Endothelial cell of umbilical vein (primary cell): ENCODE results near the gene RIPPLY1.

Source experiments
- JUN ChIP-seq: IDR thresholded peaks from 2 replicates; pipeline ENCODE4 v1.6.1; 2011; ENCODE audit warnings: borderline replicate concordance, low read depth; ENCODE audit not compliant: insufficient read length, insufficient read depth
- POLR2A ChIP-seq: IDR thresholded peaks from 2 replicates; pipeline ENCODE4 v1.6.1; 2012; ENCODE audit warnings: low read depth, mild to moderate bottlenecking, control low read depth, low read length
- POLR2AphosphoS5 ChIP-seq: IDR thresholded peaks from 2 replicates; pipeline ENCODE4 v1.6.1; 2012; ENCODE audit warnings: low read depth, mild to moderate bottlenecking, control low read depth, low read length, moderate library complexity; ENCODE audit not compliant: insufficient read depth
- TF ChIP-seq, protein P1 (sequence below), 2 donors: IDR thresholded peaks; 1 replicate in 1 of 2; 2 replicates in 1 of 2; pipeline ENCODE4 v1.5.1; 2011; ENCODE audit warnings: low read length in 2 of 2, mild to moderate bottlenecking in 2 of 2, moderate library complexity in 2 of 2, control low read depth in 1 of 2, inconsistent platforms in 1 of 2, low read depth in 1 of 2; ENCODE audit not compliant: insufficient read depth in 1 of 2; ENCODE audit errors: extremely low read depth in 1 of 2

DNA sequence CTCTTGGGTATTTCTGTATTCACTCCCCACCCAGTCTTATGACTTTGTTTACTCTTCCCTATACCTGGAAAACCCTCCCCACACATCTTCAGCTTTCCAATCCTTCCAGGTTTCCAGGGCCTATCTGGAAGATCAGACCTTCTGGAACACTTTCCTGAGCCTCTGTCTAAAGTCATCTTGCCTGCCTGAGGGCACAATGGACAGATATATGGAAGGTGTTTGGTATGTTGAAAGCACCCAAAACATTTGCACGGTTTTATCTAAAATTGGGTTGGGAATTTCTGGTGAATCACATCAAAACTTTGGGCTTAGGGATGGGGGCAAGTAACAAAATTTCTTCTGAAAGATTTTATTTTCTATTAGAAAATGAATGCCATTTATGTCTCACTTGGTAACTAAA lies 33.1 kb upstream of the RIPPLY1 start:
- TF ChIP-seq POLR2AphosphoS5 = no peak
- TF ChIP-seq, protein P1, sequence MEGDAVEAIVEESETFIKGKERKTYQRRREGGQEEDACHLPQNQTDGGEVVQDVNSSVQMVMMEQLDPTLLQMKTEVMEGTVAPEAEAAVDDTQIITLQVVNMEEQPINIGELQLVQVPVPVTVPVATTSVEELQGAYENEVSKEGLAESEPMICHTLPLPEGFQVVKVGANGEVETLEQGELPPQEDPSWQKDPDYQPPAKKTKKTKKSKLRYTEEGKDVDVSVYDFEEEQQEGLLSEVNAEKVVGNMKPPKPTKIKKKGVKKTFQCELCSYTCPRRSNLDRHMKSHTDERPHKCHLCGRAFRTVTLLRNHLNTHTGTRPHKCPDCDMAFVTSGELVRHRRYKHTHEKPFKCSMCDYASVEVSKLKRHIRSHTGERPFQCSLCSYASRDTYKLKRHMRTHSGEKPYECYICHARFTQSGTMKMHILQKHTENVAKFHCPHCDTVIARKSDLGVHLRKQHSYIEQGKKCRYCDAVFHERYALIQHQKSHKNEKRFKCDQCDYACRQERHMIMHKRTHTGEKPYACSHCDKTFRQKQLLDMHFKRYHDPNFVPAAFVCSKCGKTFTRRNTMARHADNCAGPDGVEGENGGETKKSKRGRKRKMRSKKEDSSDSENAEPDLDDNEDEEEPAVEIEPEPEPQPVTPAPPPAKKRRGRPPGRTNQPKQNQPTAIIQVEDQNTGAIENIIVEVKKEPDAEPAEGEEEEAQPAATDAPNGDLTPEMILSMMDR (IDR thresholded peaks at IDR 0.05; ENCODE audit: extremely low read depth in 1 of 2, insufficient read depth in 1 of 2, low read depth in 1 of 2, low read length in 2 of 2) = no peak
- no peak for TF ChIP-seq JUN
- TF ChIP-seq POLR2A = no peak
